GM19351 (cell line): ENCODE data around the gene DCLK3.
A peak's percentile ranks its signal among the peaks of the same experiment; 100 is the strongest.

ENCODE experiments used
- ATAC-seq: cut with Tn5 transposase; IDR thresholded peaks from one replicate; pipeline ENCODE4 v1.9.1; 2021; ENCODE audit warnings: mild to moderate bottlenecking, moderate library complexity; ENCODE audit not compliant: unreplicated experiment

Gene DCLK3

GRCh38 chr3:36771931-36772330 lies 7.6 kb upstream of the DCLK3 start:
- ATAC-seq, result no peak

- no peak for ATAC-seq
Observed at GRCh38 chr3:36769926-36770325, 5.6 kb upstream of the DCLK3 start.

GRCh38 chr3:36765104-36765503 lies 751 bp upstream of the DCLK3 start:
- ATAC-seq, result no peak

GRCh38 chr3:36764704-36765038 lies 318 bp upstream of the DCLK3 start:
- no peak for ATAC-seq

GRCh38 chr3:36762918-36763849 lies 1.2 kb downstream of the DCLK3 start:
- no peak for ATAC-seq

- ATAC-seq, result no peak
Observed at GRCh38 chr3:36761779-36762178, 2.6 kb downstream of the DCLK3 start.

- ATAC-seq, result no peak
Observed at GRCh38 chr3:36756269-36756668, 8.1 kb downstream of the DCLK3 start.

GRCh38 chr3:36751326-36751725 lies 13.0 kb downstream of the DCLK3 start:
- ATAC-seq, result no peak

GRCh38 chr3:36750737-36751136 lies 13.6 kb downstream of the DCLK3 start:
- ATAC-seq, result no peak

GRCh38 chr3:36744763-36745162 lies 19.6 kb downstream of the DCLK3 start:
- ATAC-seq, result no peak

GRCh38 chr3:36743826-36744225 lies 20.5 kb downstream of the DCLK3 start:
- no peak for ATAC-seq

- no peak for ATAC-seq
Observed at GRCh38 chr3:36741285-36741684, 23.1 kb downstream of the DCLK3 start.

GRCh38 chr3:36740787-36741186 lies 23.6 kb downstream of the DCLK3 start:
- ATAC-seq, result no peak

- ATAC-seq, result no peak
Observed at GRCh38 chr3:36738702-36739101, 25.7 kb downstream of the DCLK3 start.

GRCh38 chr3:36736301-36736700 lies 28.1 kb downstream of the DCLK3 start:
- ATAC-seq, result no peak

GRCh38 chr3:36734742-36735141 lies 29.6 kb downstream of the DCLK3 start:
- no peak for ATAC-seq

- ATAC-seq, result no peak
Observed at GRCh38 chr3:36733723-36734122, 30.6 kb downstream of the DCLK3 start.

- ATAC-seq, result no peak
Observed at GRCh38 chr3:36733162-36733696, 31.1 kb downstream of the DCLK3 start.

- ATAC-seq, result no peak
Observed at GRCh38 chr3:36730966-36731365, 33.4 kb downstream of the DCLK3 start.

GRCh38 chr3:36729204-36730056 lies 34.9 kb downstream of the DCLK3 start:
- ATAC-seq, result peak; percentile 70

GRCh38 chr3:36714343-36715086 lies 49.8 kb downstream of the DCLK3 start:
- no peak for ATAC-seq
